Keratinocyte (primary cell): ENCODE data around the gene ZYG11A.

Experiments used
- CTCF ChIP-seq, 3 experiments: IDR thresholded peaks in 1 of 3; conservative IDR thresholded peaks in 1 of 3; optimal IDR thresholded peaks in 1 of 3; 2 replicates in 2 of 3; 3 replicates in 1 of 3; pipeline versions ENCODE3 to v1.5.1; 2011; ENCODE audit warnings: low read length in 3 of 3, mild to moderate bottlenecking in 3 of 3, moderate library complexity in 2 of 3, control low read depth in 1 of 3, inconsistent platforms in 1 of 3; ENCODE audit not compliant: insufficient read depth in 2 of 3; ENCODE audit errors: extremely low read depth in 1 of 3
- EZH2 ChIP-seq: IDR thresholded peaks from one replicate; pipeline ENCODE4 v1.6.1; 2012; ENCODE audit warnings: inconsistent platforms, mild to moderate bottlenecking, low read length, moderate library complexity

GRCh38 chr1:52899445-52899894 lies 56.9 kb downstream of the ZYG11A start:
- no peak for TF ChIP-seq EZH2
- TF ChIP-seq CTCF (optimal IDR thresholded peaks at IDR 0.05 in 1 of 3, IDR thresholded peaks at IDR 0.05 in 1 of 3, conservative IDR thresholded peaks at IDR 0.05 in 1 of 3; ENCODE audit: extremely low read depth in 1 of 3, insufficient read depth in 2 of 3, low read length in 3 of 3) = no peak
